ENCODE results near the gene LRRFIP2.

Gene LRRFIP2

GRCh38 chr3:37114251-37115145, 59.9 kb downstream of the LRRFIP2 start:
- peak; percentile 91 for DNase-seq

DNA sequence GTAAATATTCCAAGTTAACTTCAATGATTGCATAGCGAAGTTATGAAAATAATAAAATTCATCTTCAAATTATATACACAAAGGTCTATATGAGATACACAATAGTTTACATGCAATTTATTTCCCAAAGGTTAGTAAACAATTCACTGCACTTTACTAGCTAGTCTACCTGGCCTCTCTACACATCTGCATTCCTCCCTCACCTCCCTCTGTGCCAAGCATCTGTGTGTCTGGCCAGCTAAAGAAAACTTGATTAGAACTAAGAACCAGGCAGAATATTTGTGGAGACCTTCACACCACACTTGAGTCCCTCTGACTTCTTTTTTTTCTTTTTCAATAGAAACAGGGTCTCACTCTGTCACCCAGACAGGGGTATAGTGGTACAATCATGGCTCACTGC, 61.4 kb downstream of the LRRFIP2 start:
- no peak for DNase-seq

DNA sequence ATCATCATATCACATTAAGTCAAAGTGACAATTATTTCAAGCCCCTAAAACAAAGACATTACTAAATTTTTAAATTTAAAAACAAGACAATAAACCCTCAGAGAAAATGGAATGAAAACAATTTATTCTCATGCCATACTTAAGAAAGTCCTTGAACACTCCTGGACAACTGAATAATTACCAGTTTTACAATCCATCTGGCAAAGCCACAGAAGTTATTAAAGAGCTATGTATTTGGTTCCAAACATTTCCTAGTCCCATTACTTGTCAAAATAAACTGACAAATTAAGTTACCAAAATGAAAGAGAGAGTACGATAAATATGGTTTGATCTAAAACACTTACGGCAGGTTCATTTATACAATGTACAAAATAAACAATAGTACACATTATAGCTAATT, 63.2 kb downstream of the LRRFIP2 start:
- no peak for DNase-seq

GRCh38 chr3:37107846-37108245, 66.5 kb downstream of the LRRFIP2 start:
- DNase-seq = no peak

DNA sequence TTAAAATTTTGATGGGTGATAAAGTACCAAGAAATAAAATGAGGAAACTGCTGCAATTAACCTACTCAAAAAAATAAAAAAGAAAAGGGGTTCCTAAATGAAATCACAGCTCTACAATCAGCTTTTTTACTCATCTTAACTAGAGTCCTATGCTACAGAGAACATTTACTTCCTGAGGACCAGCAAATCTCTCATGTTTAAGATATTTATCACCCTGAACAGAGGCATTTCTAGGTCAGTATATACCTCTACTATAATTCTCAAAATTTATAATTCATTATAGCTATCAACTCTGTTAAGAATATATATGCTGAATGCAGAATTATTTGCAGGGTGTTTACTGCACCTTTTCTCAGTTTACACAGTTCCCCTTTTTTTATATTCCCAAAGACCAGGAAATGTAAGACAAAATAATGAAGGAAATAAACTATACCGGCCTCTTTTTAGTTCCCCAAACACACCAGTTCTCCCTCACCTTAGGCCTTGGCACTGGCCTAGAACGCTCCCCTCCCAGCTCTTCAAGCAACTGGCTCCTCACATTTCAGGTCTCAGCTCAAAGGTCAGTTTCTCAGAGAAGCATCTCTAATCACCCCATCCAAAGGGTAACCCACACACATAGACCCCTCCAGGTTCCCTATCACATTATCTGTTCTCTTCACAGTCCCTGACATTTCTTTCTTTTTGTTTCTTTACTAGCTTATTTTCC, 71.1 kb downstream of the LRRFIP2 start:
- DNase-seq = no peak

DNA sequence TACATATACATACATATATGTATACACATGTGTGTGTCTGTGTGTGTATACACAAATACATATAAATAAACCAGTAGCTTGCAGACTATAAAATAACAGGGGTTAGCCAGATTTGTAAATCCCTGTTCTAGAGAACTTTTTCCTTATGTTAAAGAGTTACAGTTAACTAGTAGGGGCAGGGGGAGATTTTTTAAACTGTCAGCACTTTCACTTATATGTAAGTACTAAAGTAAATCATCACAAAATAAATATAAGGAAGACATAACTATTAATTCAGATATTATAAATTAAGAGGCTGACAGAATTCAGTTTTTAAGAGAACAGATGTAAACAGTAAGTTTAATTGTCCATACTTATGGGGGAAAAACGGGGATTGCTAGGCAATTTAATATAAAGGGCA, 74.0 kb downstream of the LRRFIP2 start:
- DNase-seq = no peak

DNA sequence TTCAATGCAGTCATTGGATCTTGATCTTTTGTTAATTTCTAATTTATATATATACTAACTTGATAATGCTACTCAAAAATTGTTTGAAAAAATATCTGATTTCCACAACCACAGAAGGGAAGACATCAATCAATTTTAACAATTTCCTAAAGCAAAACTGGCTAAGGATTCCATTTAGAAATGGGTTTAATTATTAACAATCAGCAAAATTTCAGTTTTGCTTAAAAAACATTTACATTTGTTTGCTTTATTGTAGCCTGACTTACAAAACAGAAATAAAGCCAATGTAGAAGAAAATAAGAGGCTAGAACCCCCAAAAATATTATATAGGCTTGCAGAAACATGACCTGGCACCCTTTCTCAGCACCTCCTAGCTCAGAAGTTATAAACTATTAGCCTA, 74.9 kb downstream of the LRRFIP2 start:
- no peak for DNase-seq

- no peak for DNase-seq
Observed at GRCh38 chr3:37098884-37099283, 75.5 kb downstream of the LRRFIP2 start.

DNA sequence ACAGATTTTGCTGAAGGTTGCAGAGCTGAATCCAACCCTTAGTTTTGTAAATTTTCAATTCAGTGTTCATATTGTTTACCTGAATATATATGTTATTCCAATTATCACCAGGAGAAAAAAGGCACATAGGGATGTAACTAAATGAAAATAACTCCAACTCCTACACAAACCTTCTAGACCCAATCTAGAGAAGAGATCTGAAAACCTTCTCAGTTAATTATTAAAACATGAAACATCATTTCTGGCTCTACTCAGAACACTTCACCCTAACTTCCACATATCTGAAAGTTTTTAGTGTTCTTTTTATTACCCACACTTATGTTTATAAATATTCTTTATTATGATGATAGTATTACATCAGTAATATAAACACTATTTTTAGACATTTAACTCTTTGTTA, 76.6 kb downstream of the LRRFIP2 start:
- peak; percentile 22 for DNase-seq

DNA sequence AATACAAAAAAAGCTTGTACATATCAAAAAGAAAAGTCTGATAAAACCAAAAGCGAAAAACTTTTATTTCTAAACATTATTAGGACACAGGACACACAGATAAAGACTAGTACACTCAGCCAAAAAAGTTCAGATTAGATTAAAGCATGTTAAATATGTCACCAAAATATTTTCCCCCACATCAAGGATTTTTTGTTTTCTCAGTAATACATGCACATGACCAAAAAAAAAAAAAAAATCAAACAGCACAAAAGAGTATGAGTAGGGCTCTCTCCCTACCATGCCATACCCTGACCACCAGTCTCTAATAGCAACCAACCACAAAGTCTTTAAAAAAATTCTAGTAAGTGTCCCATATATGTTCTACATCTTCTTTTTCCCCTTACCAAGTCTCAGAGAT, 77.4 kb downstream of the LRRFIP2 start:
- peak; percentile 30 for DNase-seq

DNA sequence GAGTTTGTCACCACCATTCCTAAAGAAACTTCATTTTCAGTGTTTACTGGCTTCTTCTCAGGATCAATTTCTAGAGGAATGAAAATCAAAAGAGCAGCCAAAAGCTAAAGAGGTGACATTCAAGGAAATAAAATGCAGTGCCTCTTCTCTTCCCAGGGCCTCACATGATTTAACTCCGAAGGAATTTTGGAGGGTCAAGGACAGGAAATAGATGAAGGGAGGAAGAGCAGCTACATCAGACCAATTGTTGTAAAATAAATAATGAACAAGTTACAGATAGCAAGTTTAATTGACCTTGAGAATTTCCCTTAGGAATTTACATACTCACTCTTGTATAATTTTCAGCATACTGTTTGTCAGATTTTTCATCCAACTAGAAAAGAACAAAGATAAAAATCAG, 78.1 kb downstream of the LRRFIP2 start:
- DNase-seq = peak; percentile 80

GRCh38 chr3:37094636-37095035, 79.7 kb downstream of the LRRFIP2 start:
- no peak for DNase-seq

DNA sequence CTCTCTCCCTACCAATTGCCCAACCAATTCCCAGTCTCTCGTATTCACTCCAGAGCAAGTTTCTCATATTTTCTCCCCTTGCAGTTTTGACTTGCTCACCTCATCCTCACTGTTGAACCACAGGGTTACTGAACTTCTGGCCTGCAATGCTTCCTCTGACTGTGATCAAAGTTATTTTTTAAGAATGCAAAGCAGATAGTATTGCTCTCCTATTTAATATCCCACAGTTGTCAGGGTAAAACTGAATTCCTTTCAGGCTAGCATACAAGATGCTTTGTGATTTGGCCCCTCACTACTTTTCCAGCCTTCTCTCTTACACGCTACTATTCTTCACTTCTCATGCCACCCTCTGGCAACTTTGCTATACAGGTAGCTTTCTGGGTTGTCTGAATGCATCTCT, 80.9 kb downstream of the LRRFIP2 start:
- peak; percentile 28 for DNase-seq

GRCh38 chr3:37092484-37092883, 81.9 kb downstream of the LRRFIP2 start:
- DNase-seq = no peak

- DNase-seq = no peak
Observed at GRCh38 chr3:37087870-37088269, 86.5 kb downstream of the LRRFIP2 start.

- DNase-seq = no peak
Observed at GRCh38 chr3:37086918-37087317, 87.5 kb downstream of the LRRFIP2 start.

GRCh38 chr3:37082317-37082716, 92.1 kb downstream of the LRRFIP2 start:
- DNase-seq = no peak

- no peak for DNase-seq
Observed at GRCh38 chr3:37075955-37076354, 98.4 kb downstream of the LRRFIP2 start.

- peak; percentile 79 for DNase-seq
Observed at GRCh38 chr3:37074178-37074577, 100.2 kb downstream of the LRRFIP2 start.

- DNase-seq = peak; percentile 92
Observed at GRCh38 chr3:37072892-37073291, 101.5 kb downstream of the LRRFIP2 start.

DNA sequence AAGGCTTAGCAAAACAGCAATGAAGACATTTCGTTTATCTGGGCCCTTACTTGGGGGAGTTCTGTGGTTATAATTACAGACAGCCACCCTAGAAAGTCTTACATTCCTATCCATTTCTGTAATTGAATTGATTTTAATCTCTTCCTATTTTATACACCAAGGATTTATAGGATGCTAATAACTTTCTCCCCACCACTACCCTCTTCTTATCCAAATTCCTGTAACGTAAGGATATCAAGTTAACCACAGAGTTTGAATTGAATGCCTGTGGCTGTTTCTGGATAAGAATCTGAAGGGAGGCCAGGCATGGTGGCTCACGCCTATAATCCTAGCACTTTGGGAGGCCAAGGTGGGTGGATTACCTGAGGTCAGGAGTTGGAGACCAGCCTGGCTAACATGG, 102.5 kb downstream of the LRRFIP2 start:
- DNase-seq = peak; percentile 31

DNA sequence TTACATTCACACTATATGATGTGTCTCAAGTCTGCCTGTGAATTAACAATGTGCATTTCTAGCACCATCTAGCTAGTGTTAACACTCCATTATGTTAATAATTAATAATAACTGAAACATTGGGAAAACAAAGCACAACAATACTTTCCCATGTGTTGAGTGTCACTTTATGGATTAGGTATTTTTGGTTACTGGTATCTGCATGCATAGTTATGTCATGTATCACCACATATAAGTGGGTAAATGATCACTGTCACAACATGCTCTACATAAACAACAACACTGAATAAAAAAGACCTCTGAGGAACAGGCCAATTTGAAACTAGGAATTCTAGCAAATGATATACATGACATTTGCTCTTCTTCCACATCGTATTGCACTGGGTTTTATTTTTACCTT, 106.4 kb downstream of the LRRFIP2 start:
- DNase-seq = no peak

DNA sequence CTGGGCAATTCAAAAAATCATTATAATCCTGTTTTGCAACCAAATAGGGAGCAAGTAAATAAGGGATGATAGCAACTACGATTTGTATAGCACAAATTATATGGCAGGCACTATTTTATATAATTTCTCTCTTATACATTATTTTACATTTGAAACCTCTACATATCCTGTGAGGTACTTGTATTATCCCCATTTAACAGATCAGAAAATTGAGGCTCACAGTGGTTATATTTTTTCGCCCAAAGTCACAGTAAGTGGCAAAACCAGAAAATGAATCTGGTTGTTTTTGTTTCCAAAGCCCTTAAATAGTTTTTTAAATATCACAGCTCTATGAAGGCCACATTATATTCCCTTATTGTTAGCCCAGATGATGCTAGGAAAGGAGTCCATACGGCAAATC, 106.8 kb downstream of the LRRFIP2 start:
- DNase-seq = no peak

- DNase-seq = peak; percentile 42
Observed at GRCh38 chr3:37064747-37065146, 109.6 kb downstream of the LRRFIP2 start.

Measured in fibroblast of skin of scalp (primary cell).